22Rv1 (cell line): ENCODE results near the gene STX11.
A peak's percentile ranks its signal among the peaks of the same experiment; 100 is the strongest.

Source experiments
- H3K27ac ChIP-seq: fragments of 450-650 bp; 2 replicates; pipeline ENCODE4 v1.5.1; 2017
- ZFX ChIP-seq: fragments of 450-650 bp; IDR thresholded peaks from 2 replicates; pipeline ENCODE4 v1.6.1; 2017; ENCODE audit warnings: antibody characterized with exemption, borderline replicate concordance
- TF ChIP-seq, protein P1 (sequence below): fragments of 450-650 bp; IDR thresholded peaks from 2 replicates; pipeline ENCODE4 v1.5.1; 2017; ENCODE audit warnings: mild to moderate bottlenecking

STX11 gene

DNA sequence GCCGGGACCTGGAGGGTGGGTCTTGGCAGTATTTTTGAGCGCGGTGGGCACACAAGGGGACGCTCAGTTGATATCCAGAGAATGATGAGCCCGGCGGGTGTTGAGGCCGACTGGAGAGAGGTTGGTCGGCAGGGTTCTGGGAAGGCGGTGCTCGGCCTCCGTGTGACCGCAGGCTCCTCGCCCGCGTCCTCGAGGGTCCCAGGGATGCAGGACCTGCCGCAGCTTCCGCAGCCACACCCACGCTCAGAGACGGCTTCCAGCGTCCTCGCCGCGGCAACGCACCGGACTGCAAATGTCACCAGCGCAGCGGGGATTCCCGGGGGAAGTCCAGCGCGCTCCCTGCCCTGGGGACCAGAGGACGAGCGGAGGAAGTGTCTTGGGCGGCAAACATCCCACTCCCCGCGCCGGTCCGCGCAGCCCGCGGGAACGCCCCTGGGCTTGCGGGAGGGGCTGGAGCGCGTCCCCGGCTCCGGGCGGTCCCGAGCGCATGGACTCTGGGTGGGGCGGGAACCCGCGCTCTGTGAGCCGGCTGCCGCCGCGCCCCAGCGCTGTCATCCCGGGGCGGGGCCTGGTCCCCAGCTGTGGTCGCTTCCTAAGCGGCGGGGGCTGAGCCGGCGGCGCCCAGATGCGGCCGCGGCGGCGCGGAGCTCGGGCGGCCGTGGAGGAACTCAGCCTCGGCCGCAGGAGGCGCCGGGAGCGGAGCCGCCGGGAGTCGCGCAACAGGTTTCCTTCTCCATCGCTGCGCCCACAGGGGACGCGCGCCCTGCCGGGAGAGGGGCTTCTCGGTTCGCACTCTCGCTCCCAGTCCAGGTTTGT is at the start of gene STX11:
TSS of gene STX11 (plus strand) at position 624 of the 816 bp plus-strand sequence. CDS start 36,111 bp downstream, outside the sequence.
- TF ChIP-seq ZFX: no peak
- TF ChIP-seq, protein P1, sequence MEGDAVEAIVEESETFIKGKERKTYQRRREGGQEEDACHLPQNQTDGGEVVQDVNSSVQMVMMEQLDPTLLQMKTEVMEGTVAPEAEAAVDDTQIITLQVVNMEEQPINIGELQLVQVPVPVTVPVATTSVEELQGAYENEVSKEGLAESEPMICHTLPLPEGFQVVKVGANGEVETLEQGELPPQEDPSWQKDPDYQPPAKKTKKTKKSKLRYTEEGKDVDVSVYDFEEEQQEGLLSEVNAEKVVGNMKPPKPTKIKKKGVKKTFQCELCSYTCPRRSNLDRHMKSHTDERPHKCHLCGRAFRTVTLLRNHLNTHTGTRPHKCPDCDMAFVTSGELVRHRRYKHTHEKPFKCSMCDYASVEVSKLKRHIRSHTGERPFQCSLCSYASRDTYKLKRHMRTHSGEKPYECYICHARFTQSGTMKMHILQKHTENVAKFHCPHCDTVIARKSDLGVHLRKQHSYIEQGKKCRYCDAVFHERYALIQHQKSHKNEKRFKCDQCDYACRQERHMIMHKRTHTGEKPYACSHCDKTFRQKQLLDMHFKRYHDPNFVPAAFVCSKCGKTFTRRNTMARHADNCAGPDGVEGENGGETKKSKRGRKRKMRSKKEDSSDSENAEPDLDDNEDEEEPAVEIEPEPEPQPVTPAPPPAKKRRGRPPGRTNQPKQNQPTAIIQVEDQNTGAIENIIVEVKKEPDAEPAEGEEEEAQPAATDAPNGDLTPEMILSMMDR: no peak; the same call in 1 of the 2 replicates
- H3K27ac ChIP-seq: no peak within 1 kb of the TSS

- no peak overlapping the region for H3K27ac ChIP-seq
- TF ChIP-seq ZFX: no peak
- TF ChIP-seq, protein P1: no peak
These were observed 47.2 kb upstream of the STX11 start for GRCh38 chr6:144103026-144103563.

- TF ChIP-seq ZFX: no peak
- TF ChIP-seq, protein P1: no peak
- H3K27ac ChIP-seq: no peak overlapping the region
These were observed 45.8 kb upstream of the STX11 start for GRCh38 chr6:144104488-144104887.

- TF ChIP-seq, protein P1: peak; percentile 84
- TF ChIP-seq ZFX: no peak
- H3K27ac ChIP-seq: no peak overlapping the region
These were observed 45.3 kb upstream of the STX11 start for GRCh38 chr6:144104898-144105487.

GRCh38 chr6:144106206-144106605 is 44.1 kb upstream of the STX11 start:
- TF ChIP-seq, protein P1: no peak
- TF ChIP-seq ZFX: no peak

DNA sequence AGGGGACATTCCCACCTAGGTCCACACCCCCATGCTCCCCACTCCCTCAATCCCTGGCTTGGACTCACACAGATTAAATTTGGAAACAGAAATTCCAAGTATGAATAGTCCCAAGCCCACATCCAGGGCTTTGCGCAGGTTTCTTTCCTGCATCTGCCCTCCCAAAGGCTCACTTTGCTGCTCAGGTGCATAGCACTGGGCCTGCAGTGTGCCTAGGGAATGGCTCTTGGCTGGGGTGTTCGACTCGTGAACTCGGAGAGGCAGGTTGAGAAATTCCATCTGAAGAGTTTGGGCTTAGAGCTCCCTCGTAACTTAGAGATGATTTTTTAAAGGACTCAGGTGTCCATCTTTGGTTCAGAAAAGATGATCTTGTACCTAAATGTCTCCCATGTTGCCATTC is 40.1 kb upstream of the STX11 start:
- TF ChIP-seq, protein P1: no peak
- no peak for TF ChIP-seq ZFX
- H3K27ac ChIP-seq: no peak overlapping the region

More at GRCh38 chr6:144106206-144106605, 44.1 kb upstream of the STX11 start:
- H3K27ac ChIP-seq: no peak overlapping the region

DNA sequence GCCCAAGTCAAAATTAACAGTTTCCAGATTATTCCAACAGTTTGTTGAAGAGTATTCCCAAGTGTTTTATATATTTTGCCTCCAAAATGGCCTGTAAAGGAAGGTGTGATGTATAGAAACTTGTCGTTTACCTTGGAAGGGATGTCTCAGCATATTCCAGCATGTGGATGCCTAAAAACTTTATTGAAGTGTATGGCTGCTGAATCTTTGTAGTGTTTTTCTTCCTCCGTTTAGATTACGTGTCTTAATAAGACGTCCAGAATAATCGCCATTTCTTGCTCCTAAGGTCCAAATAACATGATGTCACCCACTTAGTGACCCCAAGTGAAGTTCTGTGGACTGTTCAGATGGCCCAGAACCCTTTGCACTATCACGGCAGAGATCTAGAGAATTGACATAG is 37.0 kb upstream of the STX11 start:
- TF ChIP-seq, protein P1: no peak
- no peak for TF ChIP-seq ZFX
- H3K27ac ChIP-seq: no peak overlapping the region
